Activated T-cell treated with anti-CD3 and anti-CD28 coated beads for 24 hours (primary cell): ENCODE results near the gene NDFIP2.
"Not testable (repeated sequence)": the region's sequence is repeated elsewhere in the genome, so short reads cannot be mapped to it uniquely, and the experiment has no call there.

Experiments
- DNase-seq: peaks from one replicate; pipeline ENCODE4 v3.0.0-alpha.2; 2020; ENCODE audit warnings: low read depth

NDFIP2 gene

GRCh38 chr13:79534596-79534995 lies 53.6 kb downstream of the NDFIP2 start:
- DNase-seq, result no peak

- no peak for DNase-seq
Measured at GRCh38 chr13:79538757-79539156, 57.8 kb downstream of the NDFIP2 start.

GRCh38 chr13:79540504-79540903 lies 59.5 kb downstream of the NDFIP2 start:
- DNase-seq, result no peak

GRCh38 chr13:79541426-79542049 lies 60.6 kb downstream of the NDFIP2 start:
- no peak for DNase-seq

- no peak for DNase-seq
Measured at GRCh38 chr13:79543883-79544282, 62.9 kb downstream of the NDFIP2 start.

GRCh38 chr13:79547211-79548195 lies 66.5 kb downstream of the NDFIP2 start:
- DNase-seq, result no peak

GRCh38 chr13:79548902-79549301 lies 67.9 kb downstream of the NDFIP2 start:
- DNase-seq, result no peak

GRCh38 chr13:79549355-79550106 lies 68.6 kb downstream of the NDFIP2 start:
- no peak for DNase-seq

GRCh38 chr13:79557666-79558065 lies 76.7 kb downstream of the NDFIP2 start:
- no peak for DNase-seq

- no peak for DNase-seq
Measured at GRCh38 chr13:79560954-79561353, 80.0 kb downstream of the NDFIP2 start.

- no peak for DNase-seq
Measured at GRCh38 chr13:79562557-79562956, 81.6 kb downstream of the NDFIP2 start.

- no peak for DNase-seq
Measured at GRCh38 chr13:79566118-79566517, 85.2 kb downstream of the NDFIP2 start.

- no peak for DNase-seq
Measured at GRCh38 chr13:79571147-79571546, 90.2 kb downstream of the NDFIP2 start.

- DNase-seq, result not testable (repeated sequence)
Measured at GRCh38 chr13:79573892-79574291, 92.9 kb downstream of the NDFIP2 start.

GRCh38 chr13:79581870-79582315 lies 100.9 kb downstream of the NDFIP2 start:
- no peak for DNase-seq

- no peak for DNase-seq
Measured at GRCh38 chr13:79582896-79583295, 101.9 kb downstream of the NDFIP2 start.

- no peak for DNase-seq
Measured at GRCh38 chr13:79585033-79585432, 104.1 kb downstream of the NDFIP2 start.

GRCh38 chr13:79589603-79590393 lies 108.8 kb downstream of the NDFIP2 start:
- no peak for DNase-seq

GRCh38 chr13:79590394-79590676 lies 109.4 kb downstream of the NDFIP2 start:
- no peak for DNase-seq

GRCh38 chr13:79591493-79591892 lies 110.5 kb downstream of the NDFIP2 start:
- no peak for DNase-seq

GRCh38 chr13:79593121-79593520 lies 112.2 kb downstream of the NDFIP2 start:
- no peak for DNase-seq
